GM12878 (cell line): ENCODE data around the gene RNF121.

Source experiments
- ZBTB40 ChIP-seq: fragments of 450-650 bp; IDR thresholded peaks from 2 replicates; pipeline ENCODE4 v1.6.1; 2016; ENCODE audit warnings: mild to moderate bottlenecking, moderate library complexity, borderline replicate concordance
- TF ChIP-seq, protein P1 (sequence below): IDR thresholded peaks from 2 replicates; pipeline ENCODE4 v1.6.1; 2012; ENCODE audit warnings: mild to moderate bottlenecking, low read depth, low read length

DNA sequence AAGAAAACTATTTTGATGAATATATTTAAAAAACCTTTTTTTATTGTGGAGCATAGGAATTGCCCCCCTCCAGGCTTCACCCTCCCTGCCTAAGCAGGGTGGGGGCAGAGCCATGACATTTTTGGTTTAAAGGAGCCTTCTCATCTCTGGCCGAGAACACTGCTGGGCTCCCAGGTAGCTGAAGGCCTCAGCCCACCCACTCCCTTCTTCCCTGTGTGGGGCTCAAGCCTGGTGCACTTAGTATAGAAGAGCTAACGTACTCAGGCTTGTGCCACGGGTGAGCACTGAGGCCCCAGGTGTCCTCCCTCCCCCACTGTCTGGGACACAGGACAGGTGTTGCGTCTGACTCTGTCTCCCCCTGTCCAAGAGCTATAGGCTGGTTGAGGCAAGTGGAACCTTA lies 67.7 kb downstream of the RNF121 start:
- no peak for TF ChIP-seq ZBTB40
- TF ChIP-seq, protein P1, sequence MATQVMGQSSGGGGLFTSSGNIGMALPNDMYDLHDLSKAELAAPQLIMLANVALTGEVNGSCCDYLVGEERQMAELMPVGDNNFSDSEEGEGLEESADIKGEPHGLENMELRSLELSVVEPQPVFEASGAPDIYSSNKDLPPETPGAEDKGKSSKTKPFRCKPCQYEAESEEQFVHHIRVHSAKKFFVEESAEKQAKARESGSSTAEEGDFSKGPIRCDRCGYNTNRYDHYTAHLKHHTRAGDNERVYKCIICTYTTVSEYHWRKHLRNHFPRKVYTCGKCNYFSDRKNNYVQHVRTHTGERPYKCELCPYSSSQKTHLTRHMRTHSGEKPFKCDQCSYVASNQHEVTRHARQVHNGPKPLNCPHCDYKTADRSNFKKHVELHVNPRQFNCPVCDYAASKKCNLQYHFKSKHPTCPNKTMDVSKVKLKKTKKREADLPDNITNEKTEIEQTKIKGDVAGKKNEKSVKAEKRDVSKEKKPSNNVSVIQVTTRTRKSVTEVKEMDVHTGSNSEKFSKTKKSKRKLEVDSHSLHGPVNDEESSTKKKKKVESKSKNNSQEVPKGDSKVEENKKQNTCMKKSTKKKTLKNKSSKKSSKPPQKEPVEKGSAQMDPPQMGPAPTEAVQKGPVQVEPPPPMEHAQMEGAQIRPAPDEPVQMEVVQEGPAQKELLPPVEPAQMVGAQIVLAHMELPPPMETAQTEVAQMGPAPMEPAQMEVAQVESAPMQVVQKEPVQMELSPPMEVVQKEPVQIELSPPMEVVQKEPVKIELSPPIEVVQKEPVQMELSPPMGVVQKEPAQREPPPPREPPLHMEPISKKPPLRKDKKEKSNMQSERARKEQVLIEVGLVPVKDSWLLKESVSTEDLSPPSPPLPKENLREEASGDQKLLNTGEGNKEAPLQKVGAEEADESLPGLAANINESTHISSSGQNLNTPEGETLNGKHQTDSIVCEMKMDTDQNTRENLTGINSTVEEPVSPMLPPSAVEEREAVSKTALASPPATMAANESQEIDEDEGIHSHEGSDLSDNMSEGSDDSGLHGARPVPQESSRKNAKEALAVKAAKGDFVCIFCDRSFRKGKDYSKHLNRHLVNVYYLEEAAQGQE = no peak
